ENCODE measurements around the gene USP34.

USP34 gene

DNA sequence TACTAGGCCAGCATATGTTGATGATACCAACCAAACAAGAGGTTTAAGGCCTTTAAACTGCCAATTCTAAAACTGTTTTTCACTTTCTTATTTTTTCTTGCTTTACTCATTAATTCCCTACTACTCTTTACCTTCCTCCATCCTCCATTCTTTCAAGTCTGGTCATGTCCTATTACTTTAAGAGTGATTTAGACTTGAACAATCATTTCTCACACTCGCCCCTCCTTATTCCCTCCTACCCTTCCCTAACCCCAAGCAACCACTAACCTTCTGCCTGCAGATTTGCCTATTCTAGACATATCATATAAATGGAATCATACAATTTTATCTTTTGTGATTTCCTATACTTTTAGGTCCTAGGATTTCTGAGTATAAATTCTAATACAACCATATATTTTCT lies 127.7 kb downstream of the USP34 start:
- WGBS, 2 donors (ENCODE audit: extremely low coverage in 2 of 2, insufficient read length in 2 of 2, insufficient replicate concordance in 1 of 2): 100% methylated on average over 1 of the region's 1 CpG; no CpG with 5 or more reads in 1 of the 2 donors
- no peak overlapping the region for H3K14ac ChIP-seq (ENCODE audit: low read length)
- no peak for DNase-seq (ENCODE audit: low spot score)
- H3K23ac ChIP-seq (ENCODE audit: low read depth, low read length, poor library complexity): no peak overlapping the region
- H2BK5ac ChIP-seq (ENCODE audit: low read length): no peak overlapping the region
- peaks cover 8 to 97% of the 10 kb centered on the region in 2 donors for H3K36me3 ChIP-seq (replicated peaks in 1 of 2; ENCODE audit: control insufficient read depth in 2 of 2, insufficient read depth in 2 of 2, low read length in 2 of 2)
- H3K9ac ChIP-seq (ENCODE audit: low read depth, low read length, poor library complexity): no peak overlapping the region
- no peak overlapping the region for H2AFZ ChIP-seq (ENCODE audit: low read length)
- no peaks in the 10 kb centered on the region for H3K4me1 ChIP-seq (ENCODE audit: control insufficient read depth in 2 of 2, insufficient read depth in 1 of 2, low read depth in 1 of 2, low read length in 2 of 2)
- H4K91ac ChIP-seq (ENCODE audit: low read depth, low read length, poor library complexity): no peak overlapping the region
- H3K27ac ChIP-seq (replicated peaks; ENCODE audit: low read length): no peak overlapping the region
- H3K4me2 ChIP-seq (ENCODE audit: insufficient read depth, low read length, poor library complexity, severe bottlenecking): no peak overlapping the region
- H3K79me1 ChIP-seq (ENCODE audit: low read depth, low read length): no peaks in the 10 kb centered on the region
- no peak overlapping the region for H3K4me3 ChIP-seq (ENCODE audit: low read length in 2 of 2)
- no peak overlapping the region for H2BK12ac ChIP-seq (ENCODE audit: low read length)
- H3K9me3 ChIP-seq (replicated peaks in 1 of 2; ENCODE audit: control insufficient read depth in 2 of 2, insufficient read depth in 1 of 2, low read depth in 1 of 2, low read length in 2 of 2): peaks cover 3% of the 10 kb centered on the region in 2 donors
- no peak overlapping the region for H2AK5ac ChIP-seq (ENCODE audit: low read depth, low read length)
- H2BK15ac ChIP-seq (ENCODE audit: low read length): no peak overlapping the region
- H2BK120ac ChIP-seq (ENCODE audit: low read depth, low read length): no peak overlapping the region
- no peaks in the 10 kb centered on the region for H3K27me3 ChIP-seq (ENCODE audit: control insufficient read depth in 3 of 3, insufficient read depth in 3 of 3, low read depth in 1 of 3, low read length in 3 of 3)
- no peak overlapping the region for H4K8ac ChIP-seq (ENCODE audit: low read depth, low read length)
- no peak overlapping the region for H3K4ac ChIP-seq (ENCODE audit: low read length)
- H3K18ac ChIP-seq (ENCODE audit: low read length): no peak overlapping the region

DNA sequence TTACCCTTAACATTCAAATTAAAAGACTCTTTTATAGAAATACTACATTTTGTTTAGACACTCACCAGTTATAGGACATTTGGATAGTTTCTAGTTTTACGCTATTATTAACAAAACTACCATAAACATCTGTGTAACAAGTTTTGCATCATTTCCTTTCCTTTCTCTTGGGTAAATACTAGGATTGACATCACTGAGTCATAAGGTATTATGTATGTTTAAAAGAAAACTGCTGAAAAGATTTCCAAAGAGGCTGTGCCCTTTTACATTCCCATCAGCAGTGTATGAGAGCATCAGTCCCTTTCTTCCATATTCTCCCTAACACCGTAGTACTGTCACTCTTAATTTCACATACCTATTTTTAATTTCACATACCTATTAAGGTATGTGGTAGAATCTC lies 130.6 kb downstream of the USP34 start:
- Histone ChIP-seq H2BK120ac (ENCODE audit: low read depth, low read length) (no peak overlapping the region), H3K36me3 (replicated peaks in 1 of 2; ENCODE audit: control insufficient read depth in 2 of 2, insufficient read depth in 2 of 2, low read length in 2 of 2) (peaks cover 4 to 93% of the 10 kb centered on the region in 2 donors), H2BK12ac (ENCODE audit: low read length) (no peak overlapping the region), H3K79me1 (ENCODE audit: low read depth, low read length) (no peaks in the 10 kb centered on the region), H3K27me3 (ENCODE audit: control insufficient read depth in 3 of 3, insufficient read depth in 3 of 3, low read depth in 1 of 3, low read length in 3 of 3) (no peaks in the 10 kb centered on the region), H2AK5ac (ENCODE audit: low read depth, low read length) (no peak overlapping the region), H3K4me1 (ENCODE audit: control insufficient read depth in 2 of 2, insufficient read depth in 1 of 2, low read depth in 1 of 2, low read length in 2 of 2) (peaks cover 0 to 1% of the 10 kb centered on the region in 2 donors), H3K14ac (ENCODE audit: low read length) (no peak overlapping the region), H2BK15ac (ENCODE audit: low read length) (no peak overlapping the region), H3K4ac (ENCODE audit: low read length) (no peak overlapping the region), H4K91ac (ENCODE audit: low read depth, low read length, poor library complexity) (no peak overlapping the region), H3K9ac (ENCODE audit: low read depth, low read length, poor library complexity) (no peak overlapping the region), H2AFZ (ENCODE audit: low read length) (no peak overlapping the region), H2BK5ac (ENCODE audit: low read length) (no peak overlapping the region), H3K4me3 (ENCODE audit: low read length in 2 of 2) (no peak overlapping the region), H3K4me2 (ENCODE audit: insufficient read depth, low read length, poor library complexity, severe bottlenecking) (no peak overlapping the region), H3K18ac (ENCODE audit: low read length) (no peak overlapping the region), H3K23ac (ENCODE audit: low read depth, low read length, poor library complexity) (no peak overlapping the region), H3K9me3 (replicated peaks in 1 of 2; ENCODE audit: control insufficient read depth in 2 of 2, insufficient read depth in 1 of 2, low read depth in 1 of 2, low read length in 2 of 2) (peaks cover 0 to 3% of the 10 kb centered on the region in 2 donors), H3K27ac (replicated peaks; ENCODE audit: low read length) (no peak overlapping the region), H4K8ac (ENCODE audit: low read depth, low read length) (no peak overlapping the region)
- DNase-seq (ENCODE audit: low spot score): no peak
- 100% methylated on average over 1 of the region's 2 CpGs; no CpG with 5 or more reads in 1 of the 2 donors for WGBS, 2 donors (ENCODE audit: extremely low coverage in 2 of 2, insufficient read length in 2 of 2, insufficient replicate concordance in 1 of 2)

DNA sequence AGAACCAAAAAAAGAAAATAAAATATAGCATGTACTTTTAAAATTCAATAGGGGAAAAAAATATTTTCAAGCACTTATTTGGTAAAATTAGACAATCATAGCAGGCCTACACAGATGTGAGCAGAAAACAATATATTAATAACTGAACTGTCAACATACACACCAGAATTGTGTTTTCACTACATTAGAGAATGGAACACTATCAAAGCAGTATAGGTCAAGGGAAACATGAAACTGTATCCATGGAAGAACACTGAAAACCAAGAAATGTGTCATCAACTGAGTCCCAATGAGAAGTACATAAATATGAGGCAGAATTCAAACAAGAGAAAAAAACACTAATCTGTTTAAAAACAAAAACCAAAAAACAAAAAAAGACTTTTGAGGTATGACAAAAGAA lies 132.4 kb downstream of the USP34 start:
- Histone ChIP-seq H2AFZ (ENCODE audit: low read length) (no peak overlapping the region), H3K9me3 (replicated peaks in 1 of 2; ENCODE audit: control insufficient read depth in 2 of 2, insufficient read depth in 1 of 2, low read depth in 1 of 2, low read length in 2 of 2) (peaks cover 0 to 3% of the 10 kb centered on the region in 2 donors), H3K27ac (replicated peaks; ENCODE audit: low read length) (no peak overlapping the region), H3K4ac (ENCODE audit: low read length) (no peak overlapping the region), H3K4me2 (ENCODE audit: insufficient read depth, low read length, poor library complexity, severe bottlenecking) (no peak overlapping the region), H3K79me1 (ENCODE audit: low read depth, low read length) (no peaks in the 10 kb centered on the region), H3K4me3 (ENCODE audit: low read length in 2 of 2) (no peak overlapping the region), H2BK120ac (ENCODE audit: low read depth, low read length) (no peak overlapping the region), H2AK5ac (ENCODE audit: low read depth, low read length) (no peak overlapping the region), H3K27me3 (ENCODE audit: control insufficient read depth in 3 of 3, insufficient read depth in 3 of 3, low read depth in 1 of 3, low read length in 3 of 3) (no peaks in the 10 kb centered on the region), H2BK5ac (ENCODE audit: low read length) (no peak overlapping the region), H3K18ac (ENCODE audit: low read length) (no peak overlapping the region), H4K8ac (ENCODE audit: low read depth, low read length) (no peak overlapping the region), H3K14ac (ENCODE audit: low read length) (no peak overlapping the region), H3K23ac (ENCODE audit: low read depth, low read length, poor library complexity) (no peak overlapping the region), H3K36me3 (replicated peaks in 1 of 2; ENCODE audit: control insufficient read depth in 2 of 2, insufficient read depth in 2 of 2, low read length in 2 of 2) (peaks cover 2 to 80% of the 10 kb centered on the region in 2 donors), H2BK12ac (ENCODE audit: low read length) (no peak overlapping the region), H4K91ac (ENCODE audit: low read depth, low read length, poor library complexity) (no peak overlapping the region), H3K9ac (ENCODE audit: low read depth, low read length, poor library complexity) (no peak overlapping the region), H3K4me1 (ENCODE audit: control insufficient read depth in 2 of 2, insufficient read depth in 1 of 2, low read depth in 1 of 2, low read length in 2 of 2) (peaks cover 0 to 1% of the 10 kb centered on the region in 2 donors), H2BK15ac (ENCODE audit: low read length) (no peak overlapping the region)
- DNase-seq (ENCODE audit: low spot score): no peak

DNA sequence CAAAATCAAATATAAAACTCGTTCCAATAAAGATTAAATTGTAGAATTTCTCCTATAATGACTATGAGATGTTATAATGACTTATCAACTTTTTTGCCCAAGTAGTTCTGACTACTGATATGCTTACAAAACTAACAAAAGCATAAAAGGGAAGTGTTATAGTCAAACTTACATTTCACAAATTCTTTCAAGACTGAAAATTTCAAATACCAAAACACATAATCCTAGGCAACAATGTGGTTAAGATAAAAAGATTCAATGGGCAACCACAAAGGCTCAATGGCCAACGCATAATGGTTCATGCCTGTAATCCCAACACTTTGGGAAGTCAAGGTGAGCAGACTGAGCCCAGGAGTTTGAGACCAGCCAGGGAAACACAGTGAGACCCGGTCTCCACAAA lies 135.7 kb downstream of the USP34 start:
- H3K27me3 ChIP-seq (ENCODE audit: control insufficient read depth in 3 of 3, insufficient read depth in 3 of 3, low read depth in 1 of 3, low read length in 3 of 3): no peaks in the 10 kb centered on the region
- no peak overlapping the region for H3K23ac ChIP-seq (ENCODE audit: low read depth, low read length, poor library complexity)
- no peak overlapping the region for H3K4me3 ChIP-seq (ENCODE audit: low read length in 2 of 2)
- no peak overlapping the region for H2BK12ac ChIP-seq (ENCODE audit: low read length)
- peaks cover 0 to 1% of the 10 kb centered on the region in 2 donors for H3K4me1 ChIP-seq (ENCODE audit: control insufficient read depth in 2 of 2, insufficient read depth in 1 of 2, low read depth in 1 of 2, low read length in 2 of 2)
- no CpG with 5 or more reads among the region's 3 CpGs for WGBS, 2 donors (ENCODE audit: extremely low coverage in 2 of 2, insufficient read length in 2 of 2, insufficient replicate concordance in 1 of 2)
- H2AFZ ChIP-seq (ENCODE audit: low read length): no peak overlapping the region
- H2BK120ac ChIP-seq (ENCODE audit: low read depth, low read length): no peak overlapping the region
- H3K18ac ChIP-seq (ENCODE audit: low read length): no peak overlapping the region
- H3K9me3 ChIP-seq (replicated peaks in 1 of 2; ENCODE audit: control insufficient read depth in 2 of 2, insufficient read depth in 1 of 2, low read depth in 1 of 2, low read length in 2 of 2): no peaks in the 10 kb centered on the region
- H3K36me3 ChIP-seq (replicated peaks in 1 of 2; ENCODE audit: control insufficient read depth in 2 of 2, insufficient read depth in 2 of 2, low read length in 2 of 2): peaks cover 0 to 80% of the 10 kb centered on the region in 2 donors
- H2BK15ac ChIP-seq (ENCODE audit: low read length): no peak overlapping the region
- no peak overlapping the region for H3K9ac ChIP-seq (ENCODE audit: low read depth, low read length, poor library complexity)
- no peaks in the 10 kb centered on the region for H3K79me1 ChIP-seq (ENCODE audit: low read depth, low read length)
- no peak overlapping the region for H2BK5ac ChIP-seq (ENCODE audit: low read length)
- DNase-seq (ENCODE audit: low spot score): no peak
- H4K91ac ChIP-seq (ENCODE audit: low read depth, low read length, poor library complexity): no peak overlapping the region
- H3K27ac ChIP-seq (replicated peaks; ENCODE audit: low read length): no peak overlapping the region
- no peak overlapping the region for H2AK5ac ChIP-seq (ENCODE audit: low read depth, low read length)
- H4K8ac ChIP-seq (ENCODE audit: low read depth, low read length): no peak overlapping the region
- no peak overlapping the region for H3K4ac ChIP-seq (ENCODE audit: low read length)
- H3K14ac ChIP-seq (ENCODE audit: low read length): no peak overlapping the region
- no peak overlapping the region for H3K4me2 ChIP-seq (ENCODE audit: insufficient read depth, low read length, poor library complexity, severe bottlenecking)

Data from neuronal stem cell (in vitro differentiated cells).